ENCODE results near the gene SPIB. TPM values are rescaled to one million over a fixed set of nuclear protein-coding genes. Genes with fewer than 3 reads are reported as not detected.

The SPIB gene
- total RNA-seq, 1 donor from 2014 or later = not detected

GRCh38 chr19:50433201-50434180 lies 14.8 kb downstream of the SPIB start:
- Mint-ChIP-seq H3K36me3 (no peaks in the 10 kb centered on the region), H3K4me3 (peak overlapping the region; percentile 87), H3K9me3 (no peaks in the 10 kb centered on the region), H3K4me1 (peaks cover 21% of the 10 kb centered on the region), H3K27ac (peak overlapping the region; percentile 38), H3K27me3 (ENCODE audit: insufficient read depth, low read depth) (peaks cover 26% of the 10 kb centered on the region)
- Histone ChIP-seq H3K36me3 (no peaks in the 10 kb centered on the region), H3K4me3 (peak overlapping the region; percentile 68), H3K27ac (no peak overlapping the region), H3K79me2 (ENCODE audit: low read depth) (no peaks in the 10 kb centered on the region), H3K4me2 (peak overlapping the region; percentile 93), H3K9me3 (ENCODE audit: low read depth) (no peaks in the 10 kb centered on the region), H4K20me1 (ENCODE audit: low read depth) (no peaks in the 10 kb centered on the region), H3F3A (ENCODE audit: low read depth) (peaks cover 4% of the 10 kb centered on the region), H3K27me3 (peaks cover 29% of the 10 kb centered on the region), H3K4me1 (peaks cover 14% of the 10 kb centered on the region), H3K9ac (no peak overlapping the region), H2AFZ (replicated peaks) (peak overlapping the region; percentile 65)
- TF ChIP-seq EZH2 (IDR thresholded peaks at IDR 0.05) (no peak), EZH2phosphoT487 (IDR thresholded peaks at IDR 0.05) (no peak)
- TF ChIP-seq, protein P1, sequence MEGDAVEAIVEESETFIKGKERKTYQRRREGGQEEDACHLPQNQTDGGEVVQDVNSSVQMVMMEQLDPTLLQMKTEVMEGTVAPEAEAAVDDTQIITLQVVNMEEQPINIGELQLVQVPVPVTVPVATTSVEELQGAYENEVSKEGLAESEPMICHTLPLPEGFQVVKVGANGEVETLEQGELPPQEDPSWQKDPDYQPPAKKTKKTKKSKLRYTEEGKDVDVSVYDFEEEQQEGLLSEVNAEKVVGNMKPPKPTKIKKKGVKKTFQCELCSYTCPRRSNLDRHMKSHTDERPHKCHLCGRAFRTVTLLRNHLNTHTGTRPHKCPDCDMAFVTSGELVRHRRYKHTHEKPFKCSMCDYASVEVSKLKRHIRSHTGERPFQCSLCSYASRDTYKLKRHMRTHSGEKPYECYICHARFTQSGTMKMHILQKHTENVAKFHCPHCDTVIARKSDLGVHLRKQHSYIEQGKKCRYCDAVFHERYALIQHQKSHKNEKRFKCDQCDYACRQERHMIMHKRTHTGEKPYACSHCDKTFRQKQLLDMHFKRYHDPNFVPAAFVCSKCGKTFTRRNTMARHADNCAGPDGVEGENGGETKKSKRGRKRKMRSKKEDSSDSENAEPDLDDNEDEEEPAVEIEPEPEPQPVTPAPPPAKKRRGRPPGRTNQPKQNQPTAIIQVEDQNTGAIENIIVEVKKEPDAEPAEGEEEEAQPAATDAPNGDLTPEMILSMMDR (IDR thresholded peaks at IDR 0.05) = no peak
- no peak for DNase-seq (ENCODE audit: low spot score)

- no peaks in the 10 kb centered on the region for H3K9me3 Mint-ChIP-seq
- Histone ChIP-seq H3K9ac (no peak overlapping the region), H3K36me3 (no peaks in the 10 kb centered on the region), H4K20me1 (ENCODE audit: low read depth) (no peaks in the 10 kb centered on the region), H2AFZ (replicated peaks) (no peak overlapping the region), H3K27me3 (peaks cover 19% of the 10 kb centered on the region), H3K4me3 (no peak overlapping the region), H3K9me3 (ENCODE audit: low read depth) (no peaks in the 10 kb centered on the region), H3K4me2 (peak overlapping the region; percentile 22), H3K4me1 (peaks cover 14% of the 10 kb centered on the region), H3K27ac (no peak overlapping the region), H3K79me2 (ENCODE audit: low read depth) (no peaks in the 10 kb centered on the region), H3F3A (ENCODE audit: low read depth) (peaks cover 4% of the 10 kb centered on the region)
- no peak overlapping the region for H3K27ac Mint-ChIP-seq
- peaks cover 21% of the 10 kb centered on the region for H3K4me1 Mint-ChIP-seq
- H3K36me3 Mint-ChIP-seq = no peaks in the 10 kb centered on the region
- no peak overlapping the region for H3K4me3 Mint-ChIP-seq
- H3K27me3 Mint-ChIP-seq (ENCODE audit: insufficient read depth, low read depth) = peaks cover 23% of the 10 kb centered on the region
- TF ChIP-seq EZH2phosphoT487 (IDR thresholded peaks at IDR 0.05) (no peak), EZH2 (IDR thresholded peaks at IDR 0.05) (no peak)
- TF ChIP-seq, protein P1 (IDR thresholded peaks at IDR 0.05) = no peak
- peak; percentile 38 for DNase-seq (ENCODE audit: low spot score)
These were observed 15.8 kb downstream of the SPIB start for GRCh38 chr19:50434525-50434924.

DNA sequence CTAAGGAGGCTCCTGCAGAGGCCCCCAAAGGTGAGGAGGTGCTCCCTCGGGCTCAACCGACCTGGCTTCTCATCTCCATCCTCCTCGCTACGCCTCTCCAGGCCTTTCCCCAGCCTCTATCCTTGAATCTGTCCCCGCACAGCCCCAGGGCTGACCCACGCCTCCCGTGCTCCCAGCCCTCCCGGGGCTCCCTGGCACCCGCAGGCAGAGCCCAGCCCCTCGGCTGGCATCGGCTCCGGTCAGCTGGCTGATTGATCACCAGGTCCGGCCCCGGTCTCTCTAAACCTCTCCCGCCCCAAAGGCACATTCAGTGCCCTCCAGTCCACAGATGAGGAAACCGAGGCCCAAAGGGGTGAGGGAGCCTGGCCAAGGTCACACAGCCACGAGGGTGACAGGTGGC lies 16.5 kb downstream of the SPIB start:
- no peaks in the 10 kb centered on the region for H3K79me2 ChIP-seq (ENCODE audit: low read depth)
- no peak for DNase-seq (ENCODE audit: low spot score)
- no peak overlapping the region for H2AFZ ChIP-seq (replicated peaks)
- Mint-ChIP-seq H3K9me3 (no peaks in the 10 kb centered on the region), H3K4me1 (peaks cover 21% of the 10 kb centered on the region), H3K27me3 (ENCODE audit: insufficient read depth, low read depth) (peaks cover 19% of the 10 kb centered on the region), H3K27ac (no peak overlapping the region), H3K36me3 (no peaks in the 10 kb centered on the region), H3K4me3 (no peak overlapping the region)
- no peak overlapping the region for H3K4me2 ChIP-seq
- peaks cover 14% of the 10 kb centered on the region for H3K4me1 ChIP-seq
- no peak overlapping the region for H3K4me3 ChIP-seq
- H3K27me3 ChIP-seq = peaks cover 12% of the 10 kb centered on the region
- TF ChIP-seq, protein P1 (IDR thresholded peaks at IDR 0.05) = no peak
- TF ChIP-seq EZH2 (IDR thresholded peaks at IDR 0.05) (no peak), EZH2phosphoT487 (IDR thresholded peaks at IDR 0.05) (no peak)
- no peaks in the 10 kb centered on the region for H4K20me1 ChIP-seq (ENCODE audit: low read depth)
- H3K9me3 ChIP-seq (ENCODE audit: low read depth) = no peaks in the 10 kb centered on the region
- no peaks in the 10 kb centered on the region for H3K36me3 ChIP-seq
- peaks cover 2% of the 10 kb centered on the region for H3F3A ChIP-seq (ENCODE audit: low read depth)
- no peak overlapping the region for H3K9ac ChIP-seq
- no peak overlapping the region for H3K27ac ChIP-seq

Measured in neural progenitor cell (in vitro differentiated cells).